ENCODE data around the gene FAM83B. TPM values are rescaled to one million over a fixed set of nuclear protein-coding genes. Genes with fewer than 3 reads are reported as not detected.

FAM83B gene
- total and polyA plus RNA-seq, 10 of the 15 experiments (the other 5 are each of a cell fraction or from before 2014, with no cell fraction given), result 0.05 TPM; not detected in 9

- TF ChIP-seq MYB (IDR thresholded peaks at IDR 0.05; ENCODE audit: borderline replicate concordance, low read depth, low read length) (no peak), ZNF622 (IDR thresholded peaks at IDR 0.05) (no peak), SREBF2 (IDR thresholded peaks at IDR 0.05; ENCODE audit: low read length) (no peak), ESRRA (IDR thresholded peaks at IDR 0.05; ENCODE audit: low read length) (no peak), NBN (IDR thresholded peaks at IDR 0.05) (no peak), ZSCAN29 (IDR thresholded peaks at IDR 0.05) (no peak), POU2F2 (IDR thresholded peaks at IDR 0.05; ENCODE audit: borderline replicate concordance, low read depth, low read length) (no peak)
- 2% methylated on average over 3 of the region's 3 CpGs for WGBS (ENCODE audit: insufficient coverage, insufficient replicate concordance, low lambda C conversion rate, missing lambda C conversion rate)
- ATAC-seq (no peak), DNase-seq (ENCODE audit: low read depth, low spot score) (no peak), FAIRE-seq (peak; percentile 68)
- Histone ChIP-seq H3K9ac (ENCODE audit: control insufficient read depth, insufficient read depth, low read length) (no peak overlapping the region), H3K79me2 (ENCODE audit: control insufficient read depth, insufficient read depth, low read length) (no peaks in the 10 kb centered on the region), H3K27ac (ENCODE audit: control insufficient read depth, insufficient read depth) (no peak overlapping the region), H4K20me1 (ENCODE audit: control insufficient read depth, insufficient read depth) (no peaks in the 10 kb centered on the region), H3K36me3 (ENCODE audit: control insufficient read depth in 2 of 2, insufficient read depth in 2 of 2, low read length in 1 of 2) (no peaks in the 10 kb centered on the region), H3K4me2 (ENCODE audit: control insufficient read depth, insufficient read depth) (no peak overlapping the region), H2AFZ (ENCODE audit: control insufficient read depth, low read depth, low read length) (no peak overlapping the region), H3K4me1 (ENCODE audit: control insufficient read depth, insufficient read depth, low read length) (no peaks in the 10 kb centered on the region), H3K9me3 (replicated peaks; ENCODE audit: control insufficient read depth, insufficient read depth, low read length) (no peaks in the 10 kb centered on the region), H3K4me3 (no peak overlapping the region), H3K27me3 (replicated peaks in 1 of 2; ENCODE audit: control insufficient read depth in 2 of 2, insufficient read depth in 2 of 2, low read length in 1 of 2) (no peaks in the 10 kb centered on the region)
- ChIA-PET RAD21 (ENCODE audit: unreplicated experiment) (no interaction called here), POLR2A (no interaction called here), CTCF (interaction anchor here (0.9 to 6.5 kb wide), 2 partner anchors 18 to 271 kb away, joined by 4 to 48 read pairs; no protein-coding TSS in a partner anchor), SMC1A (ENCODE audit: uncharacterized antibody, unreplicated experiment) (interaction anchor here (4.3 kb wide), 1 partner anchor 272 kb away, joined by 27 read pairs; no protein-coding TSS in a partner anchor)
- no TSS peak for BruUV-seq (replicated peaks)
- intact Hi-C loops (cut with micrococcal nuclease; ENCODE audit: unreplicated experiment) (loop anchor here (5.0 kb wide), 1 partner anchor 1003 kb away; no protein-coding TSS in a partner anchor), in situ Hi-C loops (cut with MboI) (no loop called here)
Observed at GRCh38 chr6:54990001-54990400, 143.4 kb downstream of the FAM83B start.

All from GM12878 (cell line).